Body of pancreas (tissue), 4 donors: ENCODE data around the gene BNIP2. TPM values are rescaled to one million over a fixed set of nuclear protein-coding genes. Genes with fewer than 3 reads are reported as not detected.
"Not testable (repeated sequence)": the region's sequence is repeated elsewhere in the genome, so short reads cannot be mapped to it uniquely, and the experiment has no call there.

Source experiments
- ATAC-seq: fragments of 150-250 bp; one replicate; pipeline ENCODE4 v1.9.1; 2016
- DNase-seq, 4 donors: peaks; one replicate each; pipeline ENCODE4 v3.0.0-alpha.2; 2019
- H3K27ac ChIP-seq, 4 donors: fragments of 200-600 bp; sonication (generic); 1 replicate in 3 of 4; 2 replicates in 1 of 4; pipeline versions ENCODE4 v1.5.1 to v1.6.1; 2016 to 2019; ENCODE audit warnings: mild to moderate bottlenecking in 1 of 4, mixed read lengths in 1 of 4, moderate library complexity in 1 of 4
- H3K27me3 ChIP-seq, 2 donors: fragments of 200-600 bp; sonication (generic); one replicate each; pipeline ENCODE4 v1.6.0; 2016; ENCODE audit warnings: mild to moderate bottlenecking in 1 of 2
- H3K36me3 ChIP-seq, 2 donors: fragments of 200-600 bp; sonication (generic); replicated peaks in 1 of 2; 2 replicates each; pipeline ENCODE4 v1.5.1; 2016; ENCODE audit warnings: low read depth in 2 of 2; ENCODE audit not compliant: insufficient read depth in 1 of 2
- H3K4me1 ChIP-seq: fragments of 200-600 bp; sonication (generic); one replicate; pipeline ENCODE4 v1.6.0; 2016
- H3K4me3 ChIP-seq, 2 donors: fragments of 200-600 bp; sonication (generic); 1 replicate in 1 of 2; 2 replicates in 1 of 2; pipeline ENCODE4 v1.5.1; 2016 to 2019
- H3K9me3 ChIP-seq, 3 donors: fragments of 200-600 bp; sonication (generic); 1 replicate in 2 of 3; 2 replicates in 1 of 3; pipeline ENCODE4 v1.5.1; 2016
- CTCF ChIP-seq, 7 experiments: fragments of 450-650 bp in 4 of 7; fragments of 200-600 bp in 3 of 7; sonication (generic) in 3 of 7; IDR thresholded peaks; one replicate each; pipeline ENCODE4 v1.5.1; 2016 to 2019; ENCODE audit warnings: antibody characterized with exemption in 7 of 7
- POLR2A ChIP-seq, 3 donors: fragments of 450-650 bp; IDR thresholded peaks; one replicate each; pipeline ENCODE4 v1.6.1; 2016; ENCODE audit warnings: antibody characterized with exemption in 3 of 3, mild to moderate bottlenecking in 2 of 3
- WGBS, 2 donors: methylation state at CpG; one replicate each; pipeline ENCODE4 v1.1.5; 2017; 5-methylcytosine and 5-hydroxymethylcytosine counted together
- intact Hi-C: fragments of 100-400 bp; cut with DNase I; formaldehyde crosslinking; loops from one replicate; pipeline ENCODE4 v1.15.1; 2023
- total RNA-seq, 2 donors: library from RNA; depleted of rRNA; stranded (reverse); fragments of >200 nt; gene quantifications; one replicate each; pipeline ENCODE4 v1.1.0, GENCODE V29; 2016

Gene BNIP2
- total RNA-seq, 2 donors from 2014 or later, result 44.2 to 91.1 TPM

DNA sequence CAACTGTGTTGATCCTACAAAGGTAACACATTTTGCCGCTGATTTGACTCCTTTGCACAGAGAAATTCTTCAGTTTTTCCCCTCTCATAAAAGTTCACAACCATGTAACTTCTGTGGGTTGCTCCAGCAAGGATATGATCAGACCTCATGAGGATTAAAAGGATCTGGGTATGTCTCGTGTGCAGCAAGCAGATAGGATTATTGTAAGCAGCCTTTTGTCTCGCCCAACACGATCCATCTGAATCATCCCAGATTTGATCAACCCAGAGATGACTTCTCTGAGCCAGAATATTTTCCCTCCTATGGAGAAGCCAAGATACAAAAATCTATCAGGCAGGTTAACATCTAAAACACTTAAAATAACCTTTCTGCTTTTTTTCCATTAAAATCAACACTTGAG lies 12.8 kb upstream of the BNIP2 start:
- Histone ChIP-seq H3K27ac (no peak overlapping the region), H3K4me3 (no peak overlapping the region), H3K27me3 (no peaks in the 10 kb centered on the region), H3K4me1 (no peaks in the 10 kb centered on the region), H3K9me3 (no peaks in the 10 kb centered on the region), H3K36me3 (no peaks in the 10 kb centered on the region)
- no peak for DNase-seq
- intact Hi-C loops, result no loop called here
- no peak for TF ChIP-seq POLR2A (IDR thresholded peaks at IDR 0.05)
- no peak for TF ChIP-seq CTCF (IDR thresholded peaks at IDR 0.05)
- 75 to 84% methylated on average over 4 of the region's 4 CpGs for WGBS, 2 donors
- ATAC-seq, result no peak

DNA sequence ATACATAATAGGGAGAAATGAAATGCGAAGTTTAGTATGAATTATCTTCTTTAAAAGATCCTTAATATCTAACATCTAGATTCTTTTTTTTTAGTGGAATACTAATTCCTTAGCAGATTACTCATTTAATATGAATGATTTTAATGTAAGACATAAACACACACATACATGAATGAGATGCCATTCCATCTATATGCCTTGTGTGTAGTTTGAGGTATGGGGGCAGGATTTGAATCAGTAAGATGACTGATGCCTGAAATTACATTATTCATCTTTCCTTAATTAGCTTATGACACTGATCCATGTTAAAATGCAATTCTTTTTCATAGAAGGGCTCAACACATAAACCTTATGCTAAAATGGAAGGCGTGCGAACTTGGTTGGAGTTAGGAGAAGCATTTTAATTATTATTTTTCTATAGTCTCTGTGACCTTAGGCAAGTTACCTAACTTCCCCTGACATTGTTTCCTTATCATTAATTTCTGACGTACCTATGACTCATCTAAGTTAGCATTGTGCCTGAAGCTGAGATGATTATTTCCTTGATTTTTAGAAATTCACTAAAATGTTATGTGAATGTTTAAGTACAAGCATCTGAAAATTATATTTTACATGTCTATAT lies 10.8 kb upstream of the BNIP2 start:
- Histone ChIP-seq H3K27ac (no peak overlapping the region), H3K9me3 (no peaks in the 10 kb centered on the region), H3K4me1 (no peaks in the 10 kb centered on the region), H3K27me3 (no peaks in the 10 kb centered on the region), H3K36me3 (no peaks in the 10 kb centered on the region), H3K4me3 (no peak overlapping the region)
- intact Hi-C loops, result no loop called here
- DNase-seq (no peak), ATAC-seq (no peak)
- TF ChIP-seq POLR2A (IDR thresholded peaks at IDR 0.05) (no peak), CTCF (IDR thresholded peaks at IDR 0.05) (no peak)
- 42 to 71% methylated on average over 4 of the region's 4 CpGs for WGBS, 2 donors

GRCh38 chr15:59698065-59698464 lies 8.9 kb upstream of the BNIP2 start:
- H3K9me3 ChIP-seq, H3K4me1 ChIP-seq, ATAC-seq, H3K4me3 ChIP-seq, DNase-seq, H3K36me3 ChIP-seq, H3K27ac ChIP-seq, intact Hi-C loops, H3K27me3 ChIP-seq: not testable (repeated sequence)
- 72 to 78% methylated on average over 4 of the region's 4 CpGs for WGBS, 2 donors

GRCh38 chr15:59696332-59696731 lies 7.2 kb upstream of the BNIP2 start:
- no peaks in the 10 kb centered on the region for H3K9me3 ChIP-seq
- H3K4me3 ChIP-seq, result no peak overlapping the region
- no peaks in the 10 kb centered on the region for H3K36me3 ChIP-seq
- DNase-seq (no peak), ATAC-seq (no peak)
- no peaks in the 10 kb centered on the region for H3K4me1 ChIP-seq
- H3K27me3 ChIP-seq, result no peaks in the 10 kb centered on the region
- intact Hi-C loops, result no loop called here
- 38 to 55% methylated on average over 2 to 4 of the region's 4 CpGs for WGBS, 2 donors
- H3K27ac ChIP-seq, result no peak overlapping the region
- TF ChIP-seq POLR2A (IDR thresholded peaks at IDR 0.05) (no peak), CTCF (IDR thresholded peaks at IDR 0.05) (no peak)

DNA sequence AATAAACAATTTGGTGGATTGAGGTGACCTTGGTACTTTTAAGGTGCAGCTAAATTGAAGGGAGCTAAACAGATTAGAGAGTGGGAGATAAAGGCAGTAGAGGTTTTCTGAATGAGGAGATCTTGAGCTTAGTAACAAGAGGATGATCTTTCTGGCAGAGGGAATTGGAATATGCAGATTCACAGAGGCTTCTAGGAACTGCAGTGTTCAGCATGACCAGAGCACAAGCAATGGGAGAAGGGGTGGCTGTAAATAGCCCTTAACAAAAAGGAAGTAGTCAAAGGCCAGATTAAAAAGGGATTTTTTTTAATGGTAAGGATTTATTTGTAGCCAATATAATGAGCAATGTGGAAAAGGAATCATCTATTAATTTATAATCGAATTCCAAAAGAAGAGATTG lies 5.7 kb upstream of the BNIP2 start:
- intact Hi-C loops, result no loop called here
- Histone ChIP-seq H3K4me3 (no peak overlapping the region), H3K27me3 (no peaks in the 10 kb centered on the region), H3K9me3 (no peaks in the 10 kb centered on the region), H3K27ac (no peak overlapping the region), H3K36me3 (no peaks in the 10 kb centered on the region), H3K4me1 (peaks cover 5% of the 10 kb centered on the region)
- 82 to 83% methylated on average over 1 of the region's 1 CpG for WGBS, 2 donors
- ATAC-seq (no peak), DNase-seq (no peak)
- TF ChIP-seq CTCF (IDR thresholded peaks at IDR 0.05) (no peak), POLR2A (IDR thresholded peaks at IDR 0.05) (no peak)
